ENCODE measurements around the gene NOP9. TPM values are rescaled to one million over a fixed set of nuclear protein-coding genes. Genes with fewer than 3 reads are reported as not detected.
"Not testable (repeated sequence)": the region's sequence is repeated elsewhere in the genome, so short reads cannot be mapped to it uniquely, and the experiment has no call there.

Gene NOP9
- total RNA-seq, 4 donors from 2014 or later, result 17.0 to 24.9 (median 20.4) TPM

DNA sequence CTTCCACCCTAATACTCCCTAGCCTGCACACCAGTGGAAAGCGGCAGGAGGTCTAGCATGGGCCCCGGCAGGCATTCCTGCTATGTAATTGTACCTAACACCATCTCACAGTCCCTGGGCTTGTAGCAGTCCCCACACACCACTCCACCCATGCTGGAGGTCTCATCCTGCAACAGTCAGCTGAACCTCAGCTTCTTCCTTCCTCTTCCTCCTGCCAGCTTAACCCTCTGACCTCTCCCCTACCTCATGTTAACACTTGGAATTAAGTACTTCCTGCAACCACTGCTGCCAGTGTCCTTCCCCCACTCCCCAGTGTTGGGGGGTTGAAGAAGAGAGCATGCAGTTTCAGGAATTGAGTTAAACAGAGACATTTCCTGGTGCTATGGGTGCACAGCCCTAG lies 27.7 kb downstream of the NOP9 start:
- Histone ChIP-seq H3K27me3 (peaks cover 0 to under 1% of the 10 kb centered on the region in 2 donors), H3K9me3 (no peaks in the 10 kb centered on the region), H3K4me1 (peaks cover 0 to 17% (median 3%) of the 10 kb centered on the region in 4 donors), H3K4me3 (no peak overlapping the region), H3K27ac (no peak overlapping the region), H3K36me3 (no peaks in the 10 kb centered on the region)
- TF ChIP-seq POLR2A (IDR thresholded peaks at IDR 0.05) (no peak), EP300 (IDR thresholded peaks at IDR 0.05) (no peak)
- TF ChIP-seq, protein P1, sequence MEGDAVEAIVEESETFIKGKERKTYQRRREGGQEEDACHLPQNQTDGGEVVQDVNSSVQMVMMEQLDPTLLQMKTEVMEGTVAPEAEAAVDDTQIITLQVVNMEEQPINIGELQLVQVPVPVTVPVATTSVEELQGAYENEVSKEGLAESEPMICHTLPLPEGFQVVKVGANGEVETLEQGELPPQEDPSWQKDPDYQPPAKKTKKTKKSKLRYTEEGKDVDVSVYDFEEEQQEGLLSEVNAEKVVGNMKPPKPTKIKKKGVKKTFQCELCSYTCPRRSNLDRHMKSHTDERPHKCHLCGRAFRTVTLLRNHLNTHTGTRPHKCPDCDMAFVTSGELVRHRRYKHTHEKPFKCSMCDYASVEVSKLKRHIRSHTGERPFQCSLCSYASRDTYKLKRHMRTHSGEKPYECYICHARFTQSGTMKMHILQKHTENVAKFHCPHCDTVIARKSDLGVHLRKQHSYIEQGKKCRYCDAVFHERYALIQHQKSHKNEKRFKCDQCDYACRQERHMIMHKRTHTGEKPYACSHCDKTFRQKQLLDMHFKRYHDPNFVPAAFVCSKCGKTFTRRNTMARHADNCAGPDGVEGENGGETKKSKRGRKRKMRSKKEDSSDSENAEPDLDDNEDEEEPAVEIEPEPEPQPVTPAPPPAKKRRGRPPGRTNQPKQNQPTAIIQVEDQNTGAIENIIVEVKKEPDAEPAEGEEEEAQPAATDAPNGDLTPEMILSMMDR (IDR thresholded peaks at IDR 0.05), result no peak
- WGBS, 2 donors, result 67 to 73% methylated on average over 2 of the region's 2 CpGs
- no peak for DNase-seq (ENCODE audit: low spot score in 2 of 2)

DNA sequence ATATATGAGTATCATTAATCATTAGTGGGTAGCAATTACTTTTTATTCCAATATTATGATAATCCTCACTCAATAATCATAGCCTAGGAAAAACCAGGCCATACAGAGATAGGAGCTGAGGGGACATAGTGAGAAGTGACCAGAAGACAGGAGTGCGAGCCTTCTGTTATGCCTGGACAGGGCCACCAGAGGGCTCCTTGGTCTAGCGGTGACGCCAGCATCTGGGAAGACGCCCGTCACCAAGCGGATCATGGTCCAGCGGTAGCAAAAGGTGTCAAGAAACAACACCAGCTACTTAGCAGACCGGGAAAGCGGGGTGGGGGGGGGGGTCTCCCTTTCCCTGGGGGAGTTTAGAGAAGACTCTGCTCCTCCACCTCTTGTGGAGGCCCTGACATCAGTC lies 28.3 kb downstream of the NOP9 start:
- DNase-seq (ENCODE audit: low spot score in 2 of 2), result peak in 1 of 2 donors; percentile 54
- peaks cover 0 to 23% (median 9%) of the 10 kb centered on the region in 4 donors for H3K4me1 ChIP-seq
- H3K27me3 ChIP-seq, H3K27ac ChIP-seq, H3K9me3 ChIP-seq, H3K36me3 ChIP-seq, H3K4me3 ChIP-seq: not testable (repeated sequence)
- WGBS, 2 donors, result 2 to 3% methylated on average over 8 to 9 of the region's 9 CpGs
- TF ChIP-seq, protein P1 (IDR thresholded peaks at IDR 0.05), result peak; percentile 54 to 67 (median 59)

DNA sequence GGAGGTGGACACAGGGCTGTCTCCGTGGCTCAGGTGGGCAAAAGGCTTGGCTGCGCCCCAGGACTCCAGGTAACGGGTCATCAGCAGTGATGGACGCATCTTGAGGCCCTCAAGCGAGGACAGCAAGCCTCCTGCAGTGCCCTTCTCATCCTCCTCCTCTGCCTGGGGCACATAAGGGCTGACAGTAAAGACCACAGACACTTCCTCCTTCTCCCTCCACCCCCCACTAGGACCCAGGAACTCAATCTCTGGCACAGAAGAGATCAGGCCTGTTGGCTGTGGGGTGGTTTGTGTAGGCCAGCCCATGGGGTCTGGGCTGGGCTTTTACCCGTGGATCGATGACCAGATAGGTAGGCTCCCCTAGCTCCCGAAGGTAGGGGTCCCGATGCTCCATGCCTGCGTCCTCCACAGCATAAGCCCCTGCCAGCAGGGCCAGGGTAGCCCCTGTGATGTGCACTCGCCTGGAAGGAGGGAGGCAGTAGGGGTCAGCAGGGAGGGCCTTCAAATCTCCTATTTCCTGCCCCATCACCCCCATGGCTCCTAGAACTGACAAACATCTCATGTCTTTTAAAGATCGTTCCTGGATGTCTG lies 29.5 kb downstream of the NOP9 start:
- Histone ChIP-seq H3K27me3 (peaks cover 0 to 19% of the 10 kb centered on the region in 2 donors), H3K27ac (peak overlapping the region in 1 of 4 donors; percentile 1), H3K9me3 (no peaks in the 10 kb centered on the region), H3K4me3 (no peak overlapping the region), H3K4me1 (peaks cover 0 to 36% (median 20%) of the 10 kb centered on the region in 4 donors), H3K36me3 (no peaks in the 10 kb centered on the region)
- TF ChIP-seq, protein P1 (IDR thresholded peaks at IDR 0.05), result no peak
- no peak for TF ChIP-seq POLR2A (IDR thresholded peaks at IDR 0.05)
- no peak for TF ChIP-seq EP300 (IDR thresholded peaks at IDR 0.05)
- WGBS, 2 donors, result 83 to 85% methylated on average over 12 of the region's 12 CpGs
- DNase-seq (ENCODE audit: low spot score in 2 of 2), result no peak

DNA sequence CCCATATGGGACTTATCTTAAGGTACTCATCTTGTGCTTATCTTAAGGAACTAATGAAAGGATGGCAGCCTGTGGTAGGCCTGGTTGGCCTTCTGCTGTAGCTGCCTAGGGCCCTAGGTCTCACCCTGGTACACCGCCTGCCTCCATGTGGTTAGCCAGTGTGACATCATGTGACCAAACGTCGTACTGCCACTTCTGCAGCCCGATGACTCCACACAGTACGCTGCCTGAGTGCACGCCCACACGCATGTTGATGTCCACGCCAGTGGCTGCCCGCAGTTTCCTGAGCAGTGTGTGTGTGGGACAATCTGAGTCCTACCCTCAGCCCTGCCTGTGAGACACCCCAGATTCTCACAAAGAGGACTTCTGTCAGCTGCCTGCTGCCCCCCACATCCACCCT lies 30.1 kb downstream of the NOP9 start:
- Histone ChIP-seq H3K27ac (no peak overlapping the region), H3K9me3 (no peaks in the 10 kb centered on the region), H3K4me1 (peaks cover 0 to 41% (median 26%) of the 10 kb centered on the region in 4 donors), H3K36me3 (no peaks in the 10 kb centered on the region), H3K4me3 (no peak overlapping the region), H3K27me3 (peaks cover 0 to 25% of the 10 kb centered on the region in 2 donors)
- TF ChIP-seq EP300 (IDR thresholded peaks at IDR 0.05), result peak in 1 of 2 donors; percentile 32
- TF ChIP-seq, protein P1 (IDR thresholded peaks at IDR 0.05), result no peak
- 64 to 66% methylated on average over 3 to 9 of the region's 9 CpGs for WGBS, 2 donors
- peak in 1 of 2 donors; percentile 47 for DNase-seq (ENCODE audit: low spot score in 2 of 2)

DNA sequence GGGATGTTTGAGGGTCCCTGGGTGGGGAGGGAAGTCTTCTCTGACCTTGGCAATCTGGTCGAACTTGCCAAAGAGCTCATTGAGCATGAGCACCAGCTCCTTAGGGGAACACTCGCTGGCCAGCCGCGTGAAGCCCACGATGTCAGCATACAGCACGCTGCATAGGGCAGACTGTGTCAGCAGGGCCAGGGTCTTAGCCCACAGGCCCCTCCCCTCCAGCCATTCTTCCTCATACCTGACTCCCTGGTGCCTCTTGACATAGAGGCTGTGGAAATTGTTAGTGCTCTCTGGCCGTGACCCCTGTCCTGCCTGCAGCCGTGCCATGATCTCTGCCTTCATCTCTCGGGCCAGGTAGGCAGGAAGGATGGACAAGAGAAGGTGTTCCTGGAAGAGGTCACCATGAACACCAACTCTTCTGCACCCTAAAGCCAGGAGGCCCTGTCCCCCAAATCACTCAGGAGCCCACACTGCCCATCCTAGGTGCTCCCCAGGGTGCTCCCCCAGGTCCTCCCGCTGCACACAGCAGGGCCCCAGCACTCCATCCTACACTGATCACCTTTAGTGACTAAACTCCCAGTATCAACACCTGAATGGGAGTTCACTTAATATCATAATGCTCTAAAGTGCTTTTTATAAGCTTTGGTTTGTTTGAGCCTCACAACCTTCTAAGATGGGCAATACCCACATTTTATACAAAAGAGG lies 31.5 kb downstream of the NOP9 start:
- no peaks in the 10 kb centered on the region for H3K9me3 ChIP-seq
- 86% methylated on average over 4 to 8 of the region's 10 CpGs for WGBS, 2 donors
- no peak for DNase-seq (ENCODE audit: low spot score in 2 of 2)
- peaks cover 0 to 50% (median 29%) of the 10 kb centered on the region in 4 donors for H3K4me1 ChIP-seq
- H3K27me3 ChIP-seq, result peaks cover 0 to 39% of the 10 kb centered on the region in 2 donors
- no peak overlapping the region for H3K27ac ChIP-seq
- TF ChIP-seq POLR2A (IDR thresholded peaks at IDR 0.05), result no peak
- TF ChIP-seq EP300 (IDR thresholded peaks at IDR 0.05), result no peak
- TF ChIP-seq, protein P1 (IDR thresholded peaks at IDR 0.05), result no peak
- no peak overlapping the region for H3K4me3 ChIP-seq
- no peaks in the 10 kb centered on the region for H3K36me3 ChIP-seq
